CD8-positive, alpha-beta memory T cell (primary cell): ENCODE data around the gene ZER1. TPM values are rescaled to one million over a fixed set of nuclear protein-coding genes. Genes with fewer than 3 reads are reported as not detected.

Experiments used
- CTCF ChIA-PET: fragments of 350-600 bp; sonication (Branson Sonifier 250); formaldehyde crosslinking; loops from one replicate; lab custom pipeline; 2021; ENCODE audit warnings: antibody characterized with exemption; lab: Charles Lee
- POLR2A ChIA-PET: fragments of 350-600 bp; sonication (Branson Sonifier 250); formaldehyde crosslinking; loops from one replicate; lab custom pipeline; 2021; ENCODE audit warnings: antibody characterized with exemption; lab: Charles Lee
- DNase-seq, 5 donors: peaks; one replicate each; pipeline versions ENCODE4 v3.0.0 to v3.0.0-alpha.2; 2020 to 2022; ENCODE audit warnings: mixed read lengths in 1 of 5
- H3K27ac ChIP-seq: one replicate; pipeline ENCODE4 v1.7.0; 2013; ENCODE audit warnings: low read depth, mild to moderate bottlenecking, low read length, moderate library complexity
- H3K27me3 ChIP-seq: 2 replicates; pipeline ENCODE4 v1.7.0; 2013; ENCODE audit warnings: low read length, mild to moderate bottlenecking; ENCODE audit not compliant: insufficient read depth, poor library complexity, severe bottlenecking
- H3K36me3 ChIP-seq: 2 replicates; pipeline ENCODE4 v1.7.0; 2013; ENCODE audit warnings: mild to moderate bottlenecking, low read length, moderate library complexity; ENCODE audit not compliant: insufficient read depth
- H3K4me1 ChIP-seq: 2 replicates; pipeline ENCODE4 v1.7.0; 2013; ENCODE audit warnings: mild to moderate bottlenecking, low read length, moderate library complexity; ENCODE audit not compliant: insufficient read depth
- H3K4me3 ChIP-seq: 2 replicates; pipeline ENCODE4 v1.7.0; 2013; ENCODE audit warnings: mild to moderate bottlenecking, low read length
- H3K9me3 ChIP-seq: 2 replicates; pipeline ENCODE4 v1.7.0; 2013; ENCODE audit warnings: mild to moderate bottlenecking, low read length
- H3K27ac Mint-ChIP-seq, 8 donors: one replicate each; pipeline ENCODE4 v1.8.0; 2020 to 2021; ENCODE audit warnings: mixed read lengths in 8 of 8, mild to moderate bottlenecking in 6 of 8, inconsistent platforms in 3 of 8, moderate library complexity in 3 of 8
- H3K27me3 Mint-ChIP-seq, 2 donors: one replicate each; pipeline ENCODE4 v1.8.0; 2020 to 2021; ENCODE audit warnings: mixed read lengths in 2 of 2, mild to moderate bottlenecking in 1 of 2, moderate library complexity in 1 of 2
- H3K36me3 Mint-ChIP-seq, 3 donors: one replicate each; pipeline ENCODE4 v1.8.0; 2020 to 2021; ENCODE audit warnings: mixed read lengths in 3 of 3, inconsistent platforms in 1 of 3, mild to moderate bottlenecking in 1 of 3
- H3K4me1 Mint-ChIP-seq, 3 donors: one replicate each; pipeline ENCODE4 v1.8.0; 2020 to 2021; ENCODE audit warnings: mixed read lengths in 3 of 3, inconsistent platforms in 1 of 3, mild to moderate bottlenecking in 1 of 3
- H3K4me3 Mint-ChIP-seq, 7 donors: one replicate each; pipeline ENCODE4 v1.8.0; 2020 to 2021; ENCODE audit warnings: mixed read lengths in 7 of 7, mild to moderate bottlenecking in 6 of 7, moderate library complexity in 4 of 7, inconsistent platforms in 2 of 7
- H3K9me3 Mint-ChIP-seq, 5 donors: one replicate each; pipeline ENCODE4 v1.8.0; 2020 to 2022; ENCODE audit warnings: mixed read lengths in 5 of 5, mild to moderate bottlenecking in 3 of 5, moderate library complexity in 2 of 5, inconsistent platforms in 1 of 5
- polyA plus RNA-seq: library from polyadenylated mRNA; unstranded; fragments of 300-500 nt; fragmentation: Illumina TruSeq; gene quantifications from one replicate; pipeline ENCODE4 v1.2.3, GENCODE V29; 2021
- total RNA-seq, 2 experiments: library from RNA; stranded (reverse); gene quantifications; one replicate each; pipeline ENCODE4 v1.2.3, GENCODE V29; 2021

The ZER1 gene
- 10 to 100 TPM; 18.3 to 18.7 TPM for total RNA-seq
- polyA plus RNA-seq = 46.2 TPM

GRCh38 chr9:128771745-128772519 is at the start of gene ZER1:
Gene ZER1 (minus strand): TSS chr9:128771927. CDS start chr9:128755565, 16,362 bp downstream.
- ChIA-PET POLR2A (interaction anchor here (1.0 to 2.9 kb wide), 4 partner anchors 14 to 48 kb away, joined by 3 to 13 read pairs (median 6); partner anchors contain the start of genes ENDOG and ZDHHC12), CTCF (interaction anchor here (1.0 to 3.4 kb wide), 4 partner anchors 16 to 58 kb away, joined by 3 to 19 read pairs (median 8); partner anchors contain the start of genes ENDOG and SPOUT1)
- peak within 1 kb of the TSS; percentile 95 for H3K27ac ChIP-seq
- peak; percentile 88 to 95 (median 91) for DNase-seq
- no peaks in the 10 kb centered on the region for H3K27me3 ChIP-seq
- peaks cover 19% of the 10 kb centered on the region for H3K4me1 ChIP-seq
- H3K9me3 Mint-ChIP-seq = peaks cover 0 to 3% (median 1%) of the 10 kb centered on the region in 5 donors
- peak within 1 kb of the TSS; percentile 98 to 100 (median 99) for H3K27ac Mint-ChIP-seq
- no peaks in the 10 kb centered on the region for H3K27me3 Mint-ChIP-seq
- H3K36me3 Mint-ChIP-seq = peaks cover 0 to 25% (median 2%) of the 10 kb centered on the region in 3 donors
- H3K36me3 ChIP-seq = no peaks in the 10 kb centered on the region
- H3K4me1 Mint-ChIP-seq = peaks cover 31 to 42% (median 36%) of the 10 kb centered on the region in 3 donors
- peak within 1 kb of the TSS; percentile 97 to 99 (median 97) for H3K4me3 Mint-ChIP-seq
- H3K9me3 ChIP-seq = no peaks in the 10 kb centered on the region
- peak within 1 kb of the TSS; percentile 87 for H3K4me3 ChIP-seq

- no peaks in the 10 kb centered on the region for H3K9me3 Mint-ChIP-seq
- ChIA-PET POLR2A (no interaction called here), CTCF (interaction anchor here (1.3 to 1.5 kb wide), 2 partner anchors 108 to 136 kb away, joined by 3 to 4 read pairs; no protein-coding TSS in a partner anchor)
- no peak overlapping the region for H3K4me3 ChIP-seq
- H3K27me3 Mint-ChIP-seq = peaks cover 0 to 3% of the 10 kb centered on the region in 2 donors
- H3K27ac ChIP-seq = no peak overlapping the region
- peaks cover 0 to 47% (median 0%) of the 10 kb centered on the region in 3 donors for H3K36me3 Mint-ChIP-seq
- H3K4me1 Mint-ChIP-seq = peaks cover 9 to 26% (median 19%) of the 10 kb centered on the region in 3 donors
- peaks cover 8% of the 10 kb centered on the region for H3K36me3 ChIP-seq
- peaks cover 7% of the 10 kb centered on the region for H3K4me1 ChIP-seq
- no peaks in the 10 kb centered on the region for H3K27me3 ChIP-seq
- H3K27ac Mint-ChIP-seq = peak overlapping the region in 5 of 8 donors; percentile 12 to 78 (median 70)
- no peak for DNase-seq
- H3K9me3 ChIP-seq = no peaks in the 10 kb centered on the region
- peak overlapping the region; percentile 20 to 87 (median 59) for H3K4me3 Mint-ChIP-seq
These were observed 49.2 kb upstream of the ZER1 start for GRCh38 chr9:128820665-128821583.

DNA sequence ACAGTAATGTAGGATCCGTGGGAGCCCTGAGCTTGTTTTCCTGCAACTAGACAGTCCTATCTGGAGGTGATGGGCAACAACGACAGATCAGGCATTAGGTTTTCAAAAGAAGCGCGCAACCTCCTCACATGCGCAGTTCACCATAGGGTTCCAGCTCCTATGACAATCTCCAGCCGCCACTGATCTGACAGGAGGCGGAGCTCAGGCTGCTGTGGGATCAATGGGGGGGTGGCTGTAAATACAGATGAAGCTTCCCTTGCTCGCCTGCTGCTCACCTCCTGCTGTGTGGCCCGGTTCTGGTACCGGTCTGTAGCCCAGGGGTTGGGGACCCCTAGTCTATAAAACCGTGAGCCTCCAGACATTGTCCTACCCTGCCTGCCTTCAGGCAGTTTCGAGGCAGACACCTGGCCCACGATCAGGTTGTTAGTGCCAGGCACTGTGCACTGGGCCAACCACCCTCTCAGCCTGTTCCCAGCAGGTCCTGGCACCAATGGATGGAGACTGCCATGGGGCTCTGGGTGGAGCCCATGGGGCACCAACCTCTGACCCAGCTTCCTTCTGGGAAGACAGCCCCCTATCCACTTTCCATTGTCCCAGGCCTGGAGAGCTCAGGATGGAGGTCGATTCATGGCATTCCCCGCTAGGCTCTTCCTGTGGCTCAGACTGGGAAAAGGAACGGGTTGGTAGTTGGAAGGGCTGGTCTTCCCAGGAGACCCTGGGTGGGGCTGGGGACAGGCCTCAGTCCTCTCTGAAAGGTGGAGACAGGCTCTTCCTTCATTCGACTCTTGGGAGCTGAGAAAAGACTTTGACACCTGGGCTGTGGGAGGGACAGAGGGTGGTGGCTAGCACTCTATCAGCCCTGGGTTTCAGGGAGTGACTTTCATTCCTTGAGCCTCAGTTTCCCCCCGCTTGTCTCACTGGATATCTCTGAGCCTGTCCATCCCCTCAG is 48.3 kb upstream of the ZER1 start:
- Mint-ChIP-seq H3K4me1 (peaks cover 9 to 26% (median 19%) of the 10 kb centered on the region in 3 donors), H3K4me3 (peak overlapping the region; percentile 83 to 87 (median 85)), H3K27ac (peak overlapping the region in 6 of 8 donors; percentile 54 to 91 (median 78)), H3K36me3 (peaks cover 0 to 38% (median 0%) of the 10 kb centered on the region in 3 donors), H3K9me3 (no peaks in the 10 kb centered on the region), H3K27me3 (peaks cover 0 to 6% of the 10 kb centered on the region in 2 donors)
- Histone ChIP-seq H3K9me3 (no peaks in the 10 kb centered on the region), H3K27me3 (no peaks in the 10 kb centered on the region), H3K36me3 (peaks cover 4% of the 10 kb centered on the region), H3K27ac (no peak overlapping the region), H3K4me3 (no peak overlapping the region), H3K4me1 (peaks cover 7% of the 10 kb centered on the region)
- POLR2A ChIA-PET = interaction anchor here (0.6 to 2.7 kb wide), 2 partner anchors 9 to 29 kb away, joined by 4 to 39 read pairs; partner anchors contain the start of gene SPOUT1
- CTCF ChIA-PET = interaction anchor here (0.8 to 2.8 kb wide), 7 partner anchors 10 to 137 kb away, joined by 3 to 28 read pairs (median 4); partner anchors contain the start of genes PKN3, SPOUT1 and ZER1
- no peak for DNase-seq

DNA sequence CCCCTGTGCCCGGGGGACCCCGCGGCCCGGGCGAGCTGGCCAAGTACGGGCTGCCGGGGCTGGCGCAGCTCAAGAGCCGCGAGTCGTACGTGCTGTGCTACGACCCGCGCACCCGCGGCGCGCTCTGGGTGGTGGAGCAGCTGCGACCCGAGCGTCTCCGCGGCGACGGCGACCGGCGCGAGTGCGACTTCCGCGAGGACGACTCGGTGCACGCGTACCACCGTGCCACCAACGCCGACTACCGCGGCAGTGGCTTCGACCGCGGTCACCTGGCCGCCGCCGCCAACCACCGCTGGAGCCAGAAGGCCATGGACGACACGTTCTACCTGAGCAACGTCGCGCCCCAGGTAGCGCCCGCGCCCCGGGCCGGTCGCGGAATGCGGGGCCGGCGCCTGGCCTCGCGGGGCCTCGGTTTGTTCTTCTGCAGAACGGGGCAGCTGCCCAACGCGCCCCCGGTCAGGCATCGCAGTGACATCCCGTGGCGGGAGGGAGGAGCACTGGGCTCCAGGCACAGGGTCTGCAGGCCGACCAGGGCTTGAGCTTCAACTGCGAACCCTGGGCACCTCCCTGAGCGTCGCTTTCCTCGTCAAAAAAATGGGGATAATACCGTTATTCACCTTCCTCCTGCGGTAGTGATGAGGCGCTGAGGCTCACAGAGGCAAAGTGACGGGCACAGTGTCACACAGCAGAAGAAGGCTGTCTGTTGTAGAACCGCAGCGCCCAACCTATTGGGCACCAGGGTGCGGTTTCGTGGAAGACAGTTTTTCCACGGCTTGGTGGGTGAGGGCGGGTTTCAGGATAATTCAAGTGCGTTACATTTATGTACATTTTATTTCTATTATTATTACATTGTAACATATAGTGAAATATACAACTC is 47.4 kb upstream of the ZER1 start:
- Histone ChIP-seq H3K27me3 (no peaks in the 10 kb centered on the region), H3K27ac (peak overlapping the region; percentile 38), H3K4me1 (peaks cover 7% of the 10 kb centered on the region), H3K4me3 (peak overlapping the region; percentile 47), H3K9me3 (no peaks in the 10 kb centered on the region), H3K36me3 (peaks cover 4% of the 10 kb centered on the region)
- peak in 4 of 5 donors; percentile 15 to 63 (median 37) for DNase-seq
- H3K4me1 Mint-ChIP-seq = peaks cover 9 to 26% (median 19%) of the 10 kb centered on the region in 3 donors
- POLR2A ChIA-PET = interaction anchor here (0.6 to 2.7 kb wide), 13 partner anchors 8 to 314 kb away, joined by 3 to 39 read pairs (median 4); partner anchors contain the start of genes DOLPP1, KYAT1, LRRC8A and SET
- H3K9me3 Mint-ChIP-seq = peaks cover 0 to 2% (median 0%) of the 10 kb centered on the region in 5 donors
- H3K27me3 Mint-ChIP-seq = peaks cover 0 to 3% of the 10 kb centered on the region in 2 donors
- CTCF ChIA-PET = interaction anchor here (0.6 to 2.8 kb wide), 30 partner anchors 8 to 478 kb away, joined by 3 to 28 read pairs (median 4); partner anchors contain the start of genes KYAT1, PKN3, SPOUT1 and URM1
- H3K27ac Mint-ChIP-seq = peak overlapping the region in 6 of 8 donors; percentile 70 to 94 (median 82)
- H3K4me3 Mint-ChIP-seq = peak overlapping the region; percentile 83 to 92 (median 85)
- H3K36me3 Mint-ChIP-seq = peaks cover 0 to 29% (median 0%) of the 10 kb centered on the region in 3 donors

DNA sequence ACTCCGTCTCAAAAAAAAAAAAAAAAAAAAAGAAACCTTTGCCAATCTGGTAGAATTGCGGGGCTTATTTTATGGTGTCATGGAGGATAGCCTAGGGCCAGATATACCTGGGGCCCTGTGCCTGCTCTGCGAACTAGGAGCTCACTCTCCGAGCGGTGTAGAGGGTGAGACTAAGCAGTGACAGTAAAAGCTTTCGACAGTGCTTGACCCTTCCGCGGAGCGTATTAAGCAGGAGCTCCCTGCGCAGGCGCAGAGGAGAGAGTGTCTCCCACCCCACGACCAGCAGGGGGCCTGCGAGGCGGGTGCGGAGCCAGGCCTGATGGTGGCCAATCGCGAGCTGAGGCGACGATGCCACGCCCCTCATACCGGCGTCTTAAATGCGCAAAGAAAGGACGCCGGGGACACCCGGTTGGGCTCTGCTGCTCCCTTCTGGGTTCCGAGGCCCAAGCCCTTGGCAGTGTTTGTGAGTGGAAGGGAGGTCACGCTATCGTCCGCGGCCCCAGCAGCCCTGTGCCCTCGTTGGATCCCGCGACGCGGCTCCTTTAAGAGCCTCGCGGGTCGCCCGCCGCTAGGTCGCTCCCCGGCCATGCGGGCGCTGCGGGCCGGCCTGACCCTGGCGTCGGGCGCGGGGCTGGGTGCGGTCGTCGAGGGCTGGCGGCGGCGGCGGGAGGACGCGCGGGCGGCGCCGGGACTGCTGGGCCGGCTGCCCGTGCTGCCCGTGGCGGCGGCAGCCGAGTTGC is 46.5 kb upstream of the ZER1 start, which contains the start of gene ENDOG:
Gene ENDOG (plus strand): TSS at position 402 of the 740 bp plus-strand sequence. CDS start 185 bp downstream, at position 587.
- H3K9me3 Mint-ChIP-seq = peaks cover 0 to 2% (median 0%) of the 10 kb centered on the region in 5 donors
- H3K4me3 Mint-ChIP-seq = peak within 1 kb of the TSS; percentile 89 to 96 (median 91)
- peaks cover 9 to 26% (median 19%) of the 10 kb centered on the region in 3 donors for H3K4me1 Mint-ChIP-seq
- CTCF ChIA-PET = interaction anchor here (0.6 to 2.8 kb wide), 40 partner anchors 8 to 568 kb away, joined by 3 to 28 read pairs (median 4); partner anchors contain the start of genes KYAT1, SPOUT1, URM1 and ZER1
- H3K27me3 Mint-ChIP-seq = peaks cover 0 to 3% of the 10 kb centered on the region in 2 donors
- Histone ChIP-seq H3K36me3 (peaks cover 4% of the 10 kb centered on the region), H3K27me3 (no peaks in the 10 kb centered on the region), H3K4me3 (peak within 1 kb of the TSS; percentile 89), H3K27ac (peak within 1 kb of the TSS; percentile 47), H3K9me3 (no peaks in the 10 kb centered on the region), H3K4me1 (peaks cover 7% of the 10 kb centered on the region)
- DNase-seq = peak; percentile 95 to 98 (median 97)
- peak within 1 kb of the TSS; percentile 80 to 96 (median 93) for H3K27ac Mint-ChIP-seq
- POLR2A ChIA-PET = interaction anchor here (0.6 to 2.7 kb wide), 14 partner anchors 8 to 313 kb away, joined by 3 to 39 read pairs (median 4); partner anchors contain the start of genes DOLPP1, KYAT1, LRRC8A and SET
- H3K36me3 Mint-ChIP-seq = peaks cover 0 to 22% (median 0%) of the 10 kb centered on the region in 3 donors
